ENCODE results near the gene BMP8B.

The BMP8B gene

DNA sequence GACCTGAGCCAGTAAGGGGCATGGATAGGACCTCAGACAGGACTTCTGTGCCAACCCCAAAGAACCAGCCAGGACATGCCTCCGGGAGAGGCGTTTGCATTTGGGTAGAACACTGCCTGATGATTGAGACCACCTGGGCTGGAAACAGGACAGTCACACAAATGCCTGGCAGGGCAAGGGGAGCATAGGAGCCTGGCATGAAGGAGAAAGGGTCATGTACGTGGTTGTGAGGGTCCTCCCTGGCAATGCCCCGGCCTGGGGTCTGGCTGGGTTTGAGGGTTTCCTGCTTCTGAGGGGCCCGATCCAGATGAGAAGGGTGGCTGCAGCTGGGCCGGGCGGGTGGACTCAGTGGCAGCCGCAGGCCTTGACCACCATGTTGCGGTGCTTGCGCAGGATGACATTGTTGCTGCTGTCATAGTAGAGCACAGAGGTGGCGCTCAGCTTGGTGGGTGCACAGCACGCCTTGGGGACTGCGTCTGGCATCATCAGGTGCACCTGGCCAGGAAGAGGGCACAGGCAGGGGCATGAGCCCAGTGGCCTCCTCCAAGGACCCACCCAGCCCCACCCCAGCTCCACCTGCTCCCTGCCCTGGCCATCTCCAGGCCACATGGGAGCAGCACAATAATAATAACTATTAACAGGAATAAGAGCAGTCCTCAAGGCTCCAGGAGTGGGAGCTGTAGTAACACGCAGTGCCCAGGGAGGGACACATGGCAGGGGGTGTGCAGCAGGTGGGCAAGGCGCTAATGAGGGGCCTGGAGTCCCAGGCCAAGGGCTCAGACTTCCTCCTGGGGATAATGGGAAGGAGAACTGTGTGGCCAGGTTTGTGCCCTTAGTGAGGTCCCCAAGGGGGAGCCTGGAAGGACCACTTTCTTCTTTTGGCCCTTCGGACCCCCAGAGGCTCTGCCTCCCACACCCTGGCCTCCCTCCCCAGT is 28.3 kb downstream of the BMP8B start:
- no peaks in the 10 kb centered on the region for H3K9me3 ChIP-seq (ENCODE audit: control insufficient read depth, low read length)

DNA sequence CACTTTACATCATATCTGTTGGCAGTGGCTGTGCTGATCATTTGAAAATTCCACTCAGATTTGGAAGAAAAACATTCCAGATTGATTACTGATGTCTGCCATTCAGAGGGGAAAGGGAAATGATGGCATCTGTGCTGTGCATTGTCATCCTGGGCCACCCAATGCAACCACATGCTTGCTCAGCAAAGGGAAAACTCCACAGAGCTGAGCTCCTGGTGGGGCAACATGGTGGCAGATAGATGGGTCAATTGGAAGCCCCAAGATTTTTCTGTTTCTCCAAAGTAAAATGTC is 29.3 kb downstream of the BMP8B start:
- no peaks in the 10 kb centered on the region for H3K27me3 ChIP-seq (ENCODE audit: control insufficient read depth, insufficient read depth, low read length)
- no peaks in the 10 kb centered on the region for H3K36me3 ChIP-seq (ENCODE audit: control insufficient read depth, insufficient read depth, low read length)
- H3K4me1 ChIP-seq (ENCODE audit: control insufficient read depth, insufficient read depth, low read length): no peaks in the 10 kb centered on the region
- H3K9ac ChIP-seq (ENCODE audit: low read length): no peak overlapping the region
- no peak overlapping the region for H3K4me3 ChIP-seq (ENCODE audit: low read length)
- no peaks in the 10 kb centered on the region for H3K9me3 ChIP-seq (ENCODE audit: control insufficient read depth, low read length)

More for the DNA sequence above, 28.3 kb downstream of the BMP8B start:
- no peak overlapping the region for H3K9ac ChIP-seq (ENCODE audit: low read length)
- H3K36me3 ChIP-seq (ENCODE audit: control insufficient read depth, insufficient read depth, low read length): no peaks in the 10 kb centered on the region
- H3K4me1 ChIP-seq (ENCODE audit: control insufficient read depth, insufficient read depth, low read length): no peaks in the 10 kb centered on the region
- no peaks in the 10 kb centered on the region for H3K27me3 ChIP-seq (ENCODE audit: control insufficient read depth, insufficient read depth, low read length)
- no peak overlapping the region for H3K4me3 ChIP-seq (ENCODE audit: low read length)

DNA sequence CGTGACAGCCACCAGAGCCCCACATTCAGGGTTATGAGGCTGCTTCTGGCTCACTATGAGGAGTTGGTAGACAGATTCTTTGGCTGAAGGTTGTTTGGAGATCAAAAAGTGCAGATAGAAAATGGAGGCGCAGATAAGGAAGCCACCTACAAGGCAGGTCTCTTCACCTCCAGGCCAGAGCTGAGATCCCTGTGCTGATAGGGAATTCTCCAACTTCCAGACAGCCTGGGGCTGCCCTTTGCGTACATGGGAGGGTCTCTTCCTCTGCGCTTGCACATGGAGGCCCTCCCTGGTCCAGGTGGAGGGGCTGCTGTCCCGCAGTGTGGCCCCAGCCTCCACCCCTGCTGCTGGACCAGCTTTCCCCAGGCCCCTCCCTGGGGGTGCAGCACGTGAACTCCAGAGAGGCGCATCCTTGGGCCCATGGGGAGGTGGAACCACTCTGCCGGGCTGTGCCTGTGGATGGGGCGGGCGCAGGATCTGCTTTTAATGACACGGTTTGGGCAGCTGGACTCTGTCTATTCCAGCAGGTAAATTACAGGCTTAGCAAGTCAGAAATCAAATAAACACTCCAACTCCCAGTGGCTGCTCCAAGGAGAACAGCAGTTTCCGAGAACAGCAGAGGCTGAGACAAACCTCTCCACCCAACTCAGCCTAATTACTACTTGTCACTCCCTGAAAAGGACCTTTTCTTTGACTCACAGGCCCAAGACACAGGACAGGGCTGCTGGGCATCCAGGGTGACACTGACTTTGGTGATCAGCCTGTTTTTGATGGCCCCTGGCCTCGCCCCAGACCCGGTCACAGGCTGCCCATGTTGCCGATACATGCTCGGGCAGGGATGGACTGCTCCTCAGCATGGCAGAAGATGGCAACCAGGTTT is 29.9 kb downstream of the BMP8B start:
- Histone ChIP-seq H3K9me3 (ENCODE audit: control insufficient read depth, low read length) (no peaks in the 10 kb centered on the region), H3K4me1 (ENCODE audit: control insufficient read depth, insufficient read depth, low read length) (no peaks in the 10 kb centered on the region), H3K36me3 (ENCODE audit: control insufficient read depth, insufficient read depth, low read length) (no peaks in the 10 kb centered on the region), H3K4me3 (ENCODE audit: low read length) (no peak overlapping the region), H3K27me3 (ENCODE audit: control insufficient read depth, insufficient read depth, low read length) (no peaks in the 10 kb centered on the region), H3K9ac (ENCODE audit: low read length) (no peak overlapping the region)

DNA sequence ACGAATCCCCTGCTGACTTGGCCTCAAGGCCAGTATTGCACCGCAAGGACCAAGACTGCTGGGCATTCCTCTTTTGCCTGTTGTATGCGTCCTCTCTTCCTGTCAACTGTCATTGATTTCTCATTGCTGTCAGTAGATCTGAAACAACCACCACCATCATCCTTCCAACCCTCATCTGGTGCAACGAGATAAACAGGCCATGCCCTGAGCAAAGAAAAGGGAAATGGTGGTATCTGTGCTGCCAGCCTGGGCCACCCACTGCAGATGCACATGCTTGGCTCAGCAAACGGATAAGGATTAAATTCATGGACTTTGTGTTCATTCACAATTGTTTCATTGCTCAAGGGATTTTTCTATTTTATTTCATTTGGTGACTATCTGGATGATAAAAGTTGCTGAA is 31.2 kb downstream of the BMP8B start:
- H3K27me3 ChIP-seq (ENCODE audit: control insufficient read depth, insufficient read depth, low read length): no peaks in the 10 kb centered on the region
- no peak overlapping the region for H3K4me3 ChIP-seq (ENCODE audit: low read length)
- H3K36me3 ChIP-seq (ENCODE audit: control insufficient read depth, insufficient read depth, low read length): peaks cover 7% of the 10 kb centered on the region
- no peaks in the 10 kb centered on the region for H3K4me1 ChIP-seq (ENCODE audit: control insufficient read depth, insufficient read depth, low read length)
- no peak overlapping the region for H3K9ac ChIP-seq (ENCODE audit: low read length)
- no peaks in the 10 kb centered on the region for H3K9me3 ChIP-seq (ENCODE audit: control insufficient read depth, low read length)

DNA sequence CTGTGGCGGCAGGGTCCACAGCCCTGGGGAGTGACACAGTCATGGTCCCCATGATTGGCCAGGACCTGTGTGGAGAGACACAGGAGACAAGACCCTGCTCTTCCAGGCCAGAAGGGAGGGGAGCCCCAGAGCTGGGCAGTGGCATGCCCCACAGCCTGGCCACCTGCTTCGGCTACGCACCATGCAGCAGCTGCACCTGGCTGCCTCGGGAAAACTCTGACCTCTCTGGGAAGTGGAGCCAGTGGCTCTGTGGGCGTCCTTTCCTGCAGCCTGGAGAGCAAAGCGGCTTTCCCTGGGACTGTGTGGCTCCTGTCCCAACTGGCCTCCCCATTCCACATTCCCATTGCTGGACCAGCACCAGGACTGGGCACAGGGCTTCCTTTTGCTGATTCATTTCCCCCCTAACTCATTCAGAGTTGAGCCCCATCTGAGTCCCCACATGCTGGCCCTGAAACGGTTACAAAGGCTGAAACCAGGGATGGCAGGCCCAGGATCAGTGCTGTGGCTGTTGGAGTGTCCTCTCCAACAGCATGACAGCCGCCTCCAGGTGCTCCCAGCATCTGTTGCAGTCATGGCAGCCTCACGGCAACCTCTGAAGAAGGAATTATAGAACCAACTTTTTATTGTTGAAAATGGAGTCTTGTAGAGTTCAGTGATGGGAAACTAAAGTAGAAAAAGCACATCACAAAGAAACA is 32.6 kb downstream of the BMP8B start:
- Histone ChIP-seq H3K4me1 (ENCODE audit: control insufficient read depth, insufficient read depth, low read length) (no peaks in the 10 kb centered on the region), H3K9me3 (ENCODE audit: control insufficient read depth, low read length) (no peaks in the 10 kb centered on the region), H3K4me3 (ENCODE audit: low read length) (no peak overlapping the region), H3K36me3 (ENCODE audit: control insufficient read depth, insufficient read depth, low read length) (peaks cover 11% of the 10 kb centered on the region), H3K27me3 (ENCODE audit: control insufficient read depth, insufficient read depth, low read length) (no peaks in the 10 kb centered on the region), H3K9ac (ENCODE audit: low read length) (no peak overlapping the region)

GRCh38 chr1:39754906-39755504 is 33.7 kb downstream of the BMP8B start:
- H3K9me3 ChIP-seq (ENCODE audit: control insufficient read depth, low read length): no peaks in the 10 kb centered on the region
- no peaks in the 10 kb centered on the region for H3K4me1 ChIP-seq (ENCODE audit: control insufficient read depth, insufficient read depth, low read length)
- no peaks in the 10 kb centered on the region for H3K27me3 ChIP-seq (ENCODE audit: control insufficient read depth, insufficient read depth, low read length)
- peaks cover 16% of the 10 kb centered on the region for H3K36me3 ChIP-seq (ENCODE audit: control insufficient read depth, insufficient read depth, low read length)
- no peak overlapping the region for H3K9ac ChIP-seq (ENCODE audit: low read length)
- no peak overlapping the region for H3K4me3 ChIP-seq (ENCODE audit: low read length)

DNA sequence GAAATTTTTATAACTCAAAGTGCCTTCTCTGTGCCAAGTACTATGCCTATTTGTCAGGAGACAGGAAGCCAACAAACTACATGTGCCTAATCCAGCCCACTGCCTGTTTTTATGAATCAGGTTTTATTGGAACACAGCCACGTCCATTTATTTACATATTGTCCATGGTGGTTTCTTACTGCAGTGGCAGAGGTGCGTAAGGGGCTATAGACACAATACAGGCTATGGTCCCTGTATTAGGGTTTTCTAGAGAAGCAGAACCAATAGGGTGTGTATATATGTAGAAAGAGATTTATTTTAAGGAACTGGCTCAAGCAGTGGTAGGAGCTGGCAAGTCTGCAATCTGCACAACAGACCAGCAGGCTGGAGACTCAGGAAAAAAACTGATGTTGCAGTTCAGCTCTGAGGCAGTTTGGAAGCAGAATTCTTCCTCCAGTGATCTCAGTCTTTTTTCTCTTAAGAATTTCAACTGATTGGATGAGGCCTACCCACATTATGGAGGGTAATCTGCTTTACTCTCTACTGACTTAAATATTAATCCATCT is 34.6 kb downstream of the BMP8B start:
- peaks cover 17% of the 10 kb centered on the region for H3K36me3 ChIP-seq (ENCODE audit: control insufficient read depth, insufficient read depth, low read length)

GRCh38 chr1:39753132-39754025 is 35.3 kb downstream of the BMP8B start:
- Histone ChIP-seq H3K36me3 (ENCODE audit: control insufficient read depth, insufficient read depth, low read length) (peaks cover 17% of the 10 kb centered on the region), H3K9me3 (ENCODE audit: control insufficient read depth, low read length) (no peaks in the 10 kb centered on the region), H3K4me3 (ENCODE audit: low read length) (no peak overlapping the region), H3K4me1 (ENCODE audit: control insufficient read depth, insufficient read depth, low read length) (no peaks in the 10 kb centered on the region), H3K27me3 (ENCODE audit: control insufficient read depth, insufficient read depth, low read length) (no peaks in the 10 kb centered on the region), H3K9ac (ENCODE audit: low read length) (no peak overlapping the region)

More for the DNA sequence above, 34.6 kb downstream of the BMP8B start:
- no peaks in the 10 kb centered on the region for H3K9me3 ChIP-seq (ENCODE audit: control insufficient read depth, low read length)
- no peak overlapping the region for H3K9ac ChIP-seq (ENCODE audit: low read length)
- H3K4me3 ChIP-seq (ENCODE audit: low read length): no peak overlapping the region
- no peaks in the 10 kb centered on the region for H3K27me3 ChIP-seq (ENCODE audit: control insufficient read depth, insufficient read depth, low read length)
- H3K4me1 ChIP-seq (ENCODE audit: control insufficient read depth, insufficient read depth, low read length): no peaks in the 10 kb centered on the region

- Histone ChIP-seq H3K4me3 (ENCODE audit: low read length) (no peak overlapping the region), H3K9me3 (ENCODE audit: control insufficient read depth, low read length) (no peaks in the 10 kb centered on the region), H3K36me3 (ENCODE audit: control insufficient read depth, insufficient read depth, low read length) (peaks cover 21% of the 10 kb centered on the region), H3K4me1 (ENCODE audit: control insufficient read depth, insufficient read depth, low read length) (no peaks in the 10 kb centered on the region), H3K9ac (ENCODE audit: low read length) (no peak overlapping the region), H3K27me3 (ENCODE audit: control insufficient read depth, insufficient read depth, low read length) (no peaks in the 10 kb centered on the region)
Observed at GRCh38 chr1:39752703-39753102, 36.0 kb downstream of the BMP8B start.

GRCh38 chr1:39751595-39751994 is 37.1 kb downstream of the BMP8B start:
- Histone ChIP-seq H3K9ac (ENCODE audit: low read length) (no peak overlapping the region), H3K4me1 (ENCODE audit: control insufficient read depth, insufficient read depth, low read length) (no peaks in the 10 kb centered on the region), H3K27me3 (ENCODE audit: control insufficient read depth, insufficient read depth, low read length) (no peaks in the 10 kb centered on the region), H3K4me3 (ENCODE audit: low read length) (no peak overlapping the region), H3K9me3 (ENCODE audit: control insufficient read depth, low read length) (no peaks in the 10 kb centered on the region), H3K36me3 (ENCODE audit: control insufficient read depth, insufficient read depth, low read length) (peaks cover 21% of the 10 kb centered on the region)

All from mucosa of stomach (tissue), 1 donor.